SK-N-DZ (cell line): ENCODE data around the gene NEBL. TPM values are rescaled to one million over a fixed set of nuclear protein-coding genes. Genes with fewer than 3 reads are reported as not detected.
A peak's percentile ranks its signal among the peaks of the same experiment; 100 is the strongest.
"Not testable (repeated sequence)": the region's sequence is repeated elsewhere in the genome, so short reads cannot be mapped to it uniquely, and the experiment has no call there.

ENCODE experiments used
- DNase-seq: peaks from one replicate; pipeline ENCODE4 v3.0.0-alpha.2; 2015; ENCODE audit warnings: low spot score
- polyA plus RNA-seq, 2 experiments: library from polyadenylated mRNA; depleted of rRNA; stranded (reverse); fragments of >200 nt; gene quantifications; 2 replicates each; pipeline ENCODE4 v1.2.3, GENCODE V29; 2014

The NEBL gene
- 0.99 and 2.6 TPM in 2 replicates for polyA plus RNA-seq (2014; cell fraction: cytosol; rRNA removed)
- polyA plus RNA-seq (2014; cell fraction: nucleus; rRNA removed), result 5.8 and 8.7 TPM in 2 replicates

GRCh38 chr10:20897146-20897825, at the start of gene NEBL:
Gene NEBL, minus strand, starts transcription at chr10:20897311. Its CDS starts 106 bp downstream, at chr10:20897205.
- no peak for DNase-seq

GRCh38 chr10:20945546-20946332, 48.6 kb upstream of the NEBL start:
- DNase-seq, result no peak

GRCh38 chr10:20944789-20945502, 47.8 kb upstream of the NEBL start:
- no peak for DNase-seq

- DNase-seq, result not testable (repeated sequence)
Measured at GRCh38 chr10:20939414-20939813, 42.3 kb upstream of the NEBL start.

- peak; percentile 38 for DNase-seq
Measured at GRCh38 chr10:20936396-20936795, 39.3 kb upstream of the NEBL start.

- no peak for DNase-seq
Measured at GRCh38 chr10:20935931-20936330, 38.8 kb upstream of the NEBL start.

GRCh38 chr10:20935301-20935700, 38.2 kb upstream of the NEBL start:
- DNase-seq, result no peak

- no peak for DNase-seq
Measured at GRCh38 chr10:20933705-20934104, 36.6 kb upstream of the NEBL start.

DNA sequence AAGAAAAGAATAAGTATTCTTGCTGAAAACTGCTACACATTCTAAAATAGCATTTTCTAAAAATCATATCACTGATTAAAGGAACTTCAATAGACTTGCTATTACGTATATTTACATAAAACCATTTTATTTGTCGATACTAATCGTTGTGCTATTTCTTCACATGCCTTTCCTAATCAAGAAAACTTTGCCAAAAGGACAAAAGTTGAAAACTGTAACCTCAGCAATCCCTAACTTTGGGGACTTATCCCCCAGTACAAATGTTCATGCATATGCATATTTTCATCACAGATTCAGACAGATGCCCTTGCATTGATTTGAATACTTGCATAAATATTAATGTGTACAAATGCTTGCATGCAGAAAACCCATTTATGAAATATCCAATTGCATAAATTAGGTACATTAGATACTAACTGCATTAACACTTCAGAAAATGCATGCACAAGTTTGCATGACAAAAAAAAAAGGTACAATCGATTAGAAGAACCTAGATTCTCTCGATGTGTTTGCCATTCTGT, 35.6 kb upstream of the NEBL start:
- no peak for DNase-seq

- DNase-seq, result no peak
Measured at GRCh38 chr10:20931156-20931795, 34.2 kb upstream of the NEBL start.

- DNase-seq, result no peak
Measured at GRCh38 chr10:20927456-20927855, 30.3 kb upstream of the NEBL start.

GRCh38 chr10:20922451-20922850, 25.3 kb upstream of the NEBL start:
- DNase-seq, result no peak

GRCh38 chr10:20922033-20922432, 24.9 kb upstream of the NEBL start:
- no peak for DNase-seq

DNA sequence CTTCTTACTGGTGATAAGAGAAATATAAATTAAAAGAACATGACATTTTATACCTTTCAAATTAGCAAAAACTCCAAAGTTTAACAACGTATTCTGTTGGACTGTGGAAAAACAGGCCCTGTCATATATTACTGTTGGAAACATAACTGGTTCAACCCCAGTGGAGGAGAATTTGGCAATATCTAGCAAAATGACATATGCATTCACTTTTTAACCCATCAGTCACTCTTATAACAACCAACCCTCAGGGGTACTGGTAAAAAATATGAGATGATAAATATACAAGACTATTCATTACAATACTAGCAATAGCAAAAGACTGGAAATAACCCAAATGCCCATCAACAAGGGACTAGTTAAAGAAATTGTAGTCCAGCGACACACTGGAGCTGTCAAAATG, 22.9 kb upstream of the NEBL start:
- no peak for DNase-seq

DNA sequence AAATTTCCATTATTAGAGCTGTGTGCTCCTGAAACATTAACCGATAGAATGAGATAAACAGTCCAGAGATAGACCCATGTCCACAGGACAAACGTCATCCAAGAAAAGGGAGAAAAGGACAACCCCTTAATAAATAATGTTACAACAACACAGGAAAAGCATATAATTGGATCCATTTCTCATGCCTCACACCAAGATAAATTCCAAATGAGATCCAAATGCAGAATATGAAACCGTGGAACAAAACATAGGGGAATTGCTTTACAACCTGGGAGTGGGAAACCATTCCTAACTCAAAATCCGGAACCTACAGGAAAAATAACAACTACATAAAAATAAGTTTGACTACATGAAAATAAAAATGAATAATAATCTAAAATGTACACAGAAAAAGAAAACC, 22.4 kb upstream of the NEBL start:
- DNase-seq, result no peak

DNA sequence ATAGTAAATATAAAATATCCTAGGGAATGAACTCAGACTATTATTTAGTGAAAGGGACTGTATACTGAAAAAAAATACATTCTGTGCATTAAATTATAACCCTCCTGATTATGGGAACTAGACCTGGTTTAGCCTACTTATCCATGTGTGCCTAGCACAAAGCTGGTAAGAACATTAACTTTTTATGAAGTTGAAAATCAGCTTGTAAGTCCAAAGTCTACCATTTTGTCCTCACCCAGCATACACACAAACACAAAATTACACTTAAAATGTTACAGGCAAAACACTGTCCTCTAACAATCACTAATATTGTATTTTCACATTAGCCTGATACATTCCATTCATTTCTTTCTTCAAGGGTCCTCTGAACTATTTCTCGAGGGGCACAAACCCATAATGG, 19.9 kb upstream of the NEBL start:
- DNase-seq, result no peak

GRCh38 chr10:20912969-20913368, 15.9 kb upstream of the NEBL start:
- DNase-seq, result no peak

DNA sequence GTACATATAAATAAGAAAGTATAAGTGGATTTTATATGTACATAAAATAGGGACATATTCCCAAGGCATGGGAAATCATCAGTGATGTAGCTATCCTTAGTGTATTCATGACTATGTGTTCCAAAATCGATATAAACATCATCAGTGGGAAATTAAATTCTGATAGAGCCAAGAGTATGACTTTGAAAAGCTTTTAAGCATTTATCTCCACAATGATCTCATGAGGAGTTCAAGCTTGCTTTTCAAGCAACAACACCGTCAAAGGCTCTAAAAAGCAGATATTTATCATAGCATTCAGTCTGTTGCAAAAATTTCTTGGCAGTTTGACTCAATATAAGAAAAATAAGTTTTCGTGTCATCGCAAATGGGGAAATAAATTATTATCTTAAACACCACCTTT, 14.5 kb upstream of the NEBL start:
- peak; percentile 82 for DNase-seq

- no peak for DNase-seq
Measured at GRCh38 chr10:20909801-20910200, 12.7 kb upstream of the NEBL start.

DNA sequence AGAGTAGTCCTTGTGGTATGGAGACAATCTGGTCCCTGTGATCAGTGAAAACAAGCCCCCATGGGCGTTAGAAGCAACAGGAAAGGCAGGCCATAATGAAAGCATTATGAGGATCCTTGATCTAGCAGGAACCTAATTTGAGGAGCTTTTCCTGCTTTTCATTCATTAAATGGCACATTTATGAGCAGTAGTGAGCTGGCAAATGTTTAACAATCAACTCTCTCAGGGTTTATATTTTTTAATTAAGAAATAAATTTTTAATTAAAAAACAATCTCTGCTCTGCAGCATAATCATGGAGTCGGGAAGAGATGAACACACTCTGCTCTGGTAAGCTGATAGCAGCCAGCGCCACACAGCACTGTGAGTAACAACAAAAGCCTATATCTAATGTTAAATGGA, 11.3 kb upstream of the NEBL start:
- DNase-seq, result no peak

- DNase-seq, result no peak
Measured at GRCh38 chr10:20903635-20904390, 6.7 kb upstream of the NEBL start.
